HG02759 (cell line): Measurements from ENCODE around the gene B4GALNT1.

Experiments used
- ATAC-seq: cut with Tn5 transposase; IDR thresholded peaks from one replicate; pipeline ENCODE4 v1.9.1; 2021; ENCODE audit warnings: mild to moderate bottlenecking, moderate library complexity; ENCODE audit not compliant: unreplicated experiment

Gene B4GALNT1

GRCh38 chr12:57609781-57610553 lies 23.0 kb downstream of the B4GALNT1 start:
- no peak for ATAC-seq

- ATAC-seq = no peak
Observed at GRCh38 chr12:57609101-57609780, 23.8 kb downstream of the B4GALNT1 start.

GRCh38 chr12:57607958-57608663 lies 24.9 kb downstream of the B4GALNT1 start:
- ATAC-seq = no peak

- ATAC-seq = no peak
Observed at GRCh38 chr12:57606821-57607220, 26.2 kb downstream of the B4GALNT1 start.

GRCh38 chr12:57606399-57606798 lies 26.6 kb downstream of the B4GALNT1 start:
- ATAC-seq = no peak

GRCh38 chr12:57605811-57606311 lies 27.1 kb downstream of the B4GALNT1 start:
- no peak for ATAC-seq

GRCh38 chr12:57604992-57605810 lies 27.8 kb downstream of the B4GALNT1 start:
- peak; percentile 29 for ATAC-seq

GRCh38 chr12:57604454-57604991 lies 28.5 kb downstream of the B4GALNT1 start, which contains the start of gene DTX3:
TSS of gene DTX3 (plus strand) at chr12:57604824. CDS start at chr12:57606518, 1,694 bp downstream.
- ATAC-seq = peak; percentile 73

- no peak for ATAC-seq
Observed at GRCh38 chr12:57603815-57604453, 29.1 kb downstream of the B4GALNT1 start.

- no peak for ATAC-seq
Observed at GRCh38 chr12:57603324-57603723, 29.7 kb downstream of the B4GALNT1 start.

GRCh38 chr12:57602544-57602943 lies 30.5 kb downstream of the B4GALNT1 start:
- ATAC-seq = no peak

- no peak for ATAC-seq
Observed at GRCh38 chr12:57600395-57600794, 32.6 kb downstream of the B4GALNT1 start.

- ATAC-seq = no peak
Observed at GRCh38 chr12:57593187-57593586, 39.8 kb downstream of the B4GALNT1 start.

- no peak for ATAC-seq
Observed at GRCh38 chr12:57592551-57593165, 40.3 kb downstream of the B4GALNT1 start.

GRCh38 chr12:57591782-57592325 lies 41.1 kb downstream of the B4GALNT1 start:
- ATAC-seq = peak; percentile 14

- peak; percentile 99 for ATAC-seq
Observed at GRCh38 chr12:57590864-57591781, 41.9 kb downstream of the B4GALNT1 start, which contains the start of gene PIP4K2C. TSS of gene PIP4K2C (plus strand) at chr12:57591192. CDS start at chr12:57591290, 98 bp downstream.

GRCh38 chr12:57590479-57590863 lies 42.5 kb downstream of the B4GALNT1 start:
- no peak for ATAC-seq
